ENCODE data around the gene AFF2.

Gene AFF2

GRCh38 chrX:149010013-149010852 is 509.8 kb downstream of the AFF2 start:
- Histone ChIP-seq H3K27ac (ENCODE audit: insufficient read depth in 1 of 2, low read depth in 1 of 2, low read length in 2 of 2, poor library complexity in 1 of 2, severe bottlenecking in 2 of 2) (no peak overlapping the region), H3K4me1 (ENCODE audit: control extremely low read depth in 1 of 4, control insufficient read depth in 4 of 4, insufficient read depth in 4 of 4, low read length in 3 of 4) (no peaks in the 10 kb centered on the region), H3K4me3 (ENCODE audit: control insufficient read depth in 1 of 7, extremely low read depth in 1 of 7, insufficient read depth in 4 of 7, low read depth in 2 of 7, low read length in 6 of 7) (no peak overlapping the region), H3K36me3 (ENCODE audit: control insufficient read depth in 4 of 4, insufficient read depth in 4 of 4, low read length in 3 of 4) (no peaks in the 10 kb centered on the region), H3K9me3 (ENCODE audit: control extremely low read depth in 1 of 5, control insufficient read depth in 4 of 5, insufficient read depth in 2 of 5, low read depth in 1 of 5, low read length in 4 of 5) (no peaks in the 10 kb centered on the region), H3K27me3 (replicated peaks in 2 of 5; ENCODE audit: control insufficient read depth in 4 of 5, insufficient read depth in 5 of 5, low read length in 4 of 5) (no peaks in the 10 kb centered on the region)
- no peak for DNase-seq
- WGBS (ENCODE audit: insufficient coverage) = 72% methylated on average over 2 of the region's 4 CpGs
- CTCF ChIA-PET = no interaction called here
- POLR2A ChIA-PET = no interaction called here

GRCh38 chrX:149010853-149011224 is 510.4 kb downstream of the AFF2 start:
- Histone ChIP-seq H3K27me3 (replicated peaks in 2 of 5; ENCODE audit: control insufficient read depth in 4 of 5, insufficient read depth in 5 of 5, low read length in 4 of 5) (no peaks in the 10 kb centered on the region), H3K4me3 (ENCODE audit: control insufficient read depth in 1 of 7, extremely low read depth in 1 of 7, insufficient read depth in 4 of 7, low read depth in 2 of 7, low read length in 6 of 7) (no peak overlapping the region), H3K27ac (ENCODE audit: insufficient read depth in 1 of 2, low read depth in 1 of 2, low read length in 2 of 2, poor library complexity in 1 of 2, severe bottlenecking in 2 of 2) (no peak overlapping the region), H3K36me3 (ENCODE audit: control insufficient read depth in 4 of 4, insufficient read depth in 4 of 4, low read length in 3 of 4) (no peaks in the 10 kb centered on the region), H3K9me3 (ENCODE audit: control extremely low read depth in 1 of 5, control insufficient read depth in 4 of 5, insufficient read depth in 2 of 5, low read depth in 1 of 5, low read length in 4 of 5) (no peaks in the 10 kb centered on the region), H3K4me1 (ENCODE audit: control extremely low read depth in 1 of 4, control insufficient read depth in 4 of 4, insufficient read depth in 4 of 4, low read length in 3 of 4) (no peaks in the 10 kb centered on the region)
- ChIA-PET CTCF (interaction anchor here (0.9 kb wide), 1 partner anchor 24 kb away, joined by 3 read pairs; no protein-coding TSS in a partner anchor), POLR2A (no interaction called here)
- DNase-seq = no peak
- 93% methylated on average over 2 of the region's 5 CpGs for WGBS (ENCODE audit: insufficient coverage)

- Histone ChIP-seq H3K4me1 (ENCODE audit: control extremely low read depth in 1 of 4, control insufficient read depth in 4 of 4, insufficient read depth in 4 of 4, low read length in 3 of 4) (no peaks in the 10 kb centered on the region), H3K9me3 (ENCODE audit: control extremely low read depth in 1 of 5, control insufficient read depth in 4 of 5, insufficient read depth in 2 of 5, low read depth in 1 of 5, low read length in 4 of 5) (no peaks in the 10 kb centered on the region), H3K27ac (ENCODE audit: insufficient read depth in 1 of 2, low read depth in 1 of 2, low read length in 2 of 2, poor library complexity in 1 of 2, severe bottlenecking in 2 of 2) (no peak overlapping the region), H3K27me3 (replicated peaks in 2 of 5; ENCODE audit: control insufficient read depth in 4 of 5, insufficient read depth in 5 of 5, low read length in 4 of 5) (no peaks in the 10 kb centered on the region), H3K36me3 (ENCODE audit: control insufficient read depth in 4 of 4, insufficient read depth in 4 of 4, low read length in 3 of 4) (no peaks in the 10 kb centered on the region), H3K4me3 (ENCODE audit: control insufficient read depth in 1 of 7, extremely low read depth in 1 of 7, insufficient read depth in 4 of 7, low read depth in 2 of 7, low read length in 6 of 7) (no peak overlapping the region)
- CTCF ChIA-PET = interaction anchor here (1.2 kb wide), 1 partner anchor 109 kb away, joined by 3 read pairs; no protein-coding TSS in a partner anchor
- WGBS (ENCODE audit: insufficient coverage) = no CpG with 5 or more reads among the region's 2 CpGs
- POLR2A ChIA-PET = no interaction called here
- no peak for DNase-seq
These were observed 512.7 kb downstream of the AFF2 start for GRCh38 chrX:149013081-149013480.

- Histone ChIP-seq H3K36me3 (ENCODE audit: control insufficient read depth in 4 of 4, insufficient read depth in 4 of 4, low read length in 3 of 4) (no peaks in the 10 kb centered on the region), H3K4me3 (ENCODE audit: control insufficient read depth in 1 of 7, extremely low read depth in 1 of 7, insufficient read depth in 4 of 7, low read depth in 2 of 7, low read length in 6 of 7) (no peak overlapping the region), H3K9me3 (ENCODE audit: control extremely low read depth in 1 of 5, control insufficient read depth in 4 of 5, insufficient read depth in 2 of 5, low read depth in 1 of 5, low read length in 4 of 5) (peaks cover 0 to 6% (median 0%) of the 10 kb centered on the region in 5 experiments), H3K27ac (ENCODE audit: insufficient read depth in 1 of 2, low read depth in 1 of 2, low read length in 2 of 2, poor library complexity in 1 of 2, severe bottlenecking in 2 of 2) (no peak overlapping the region), H3K27me3 (replicated peaks in 2 of 5; ENCODE audit: control insufficient read depth in 4 of 5, insufficient read depth in 5 of 5, low read length in 4 of 5) (no peaks in the 10 kb centered on the region), H3K4me1 (ENCODE audit: control extremely low read depth in 1 of 4, control insufficient read depth in 4 of 4, insufficient read depth in 4 of 4, low read length in 3 of 4) (no peaks in the 10 kb centered on the region)
- CTCF ChIA-PET = no interaction called here
- POLR2A ChIA-PET = no interaction called here
- 81% methylated on average over 2 of the region's 2 CpGs for WGBS (ENCODE audit: insufficient coverage)
- DNase-seq = no peak
These were observed 520.7 kb downstream of the AFF2 start for GRCh38 chrX:149021159-149021558.

GRCh38 chrX:149022485-149022884 is 522.1 kb downstream of the AFF2 start:
- ChIA-PET POLR2A (no interaction called here), CTCF (no interaction called here)

GRCh38 chrX:149032449-149032848 is 532.0 kb downstream of the AFF2 start:
- no peaks in the 10 kb centered on the region for H3K36me3 ChIP-seq (ENCODE audit: control insufficient read depth in 4 of 4, insufficient read depth in 4 of 4, low read length in 3 of 4)
- ChIA-PET POLR2A (no interaction called here), CTCF (no interaction called here)
- WGBS (ENCODE audit: insufficient coverage) = 80% methylated on average over 1 of the region's 2 CpGs
- H3K4me1 ChIP-seq (ENCODE audit: control extremely low read depth in 1 of 4, control insufficient read depth in 4 of 4, insufficient read depth in 4 of 4, low read length in 3 of 4) = no peaks in the 10 kb centered on the region
- no peak for DNase-seq
- H3K4me3 ChIP-seq (ENCODE audit: control insufficient read depth in 1 of 7, extremely low read depth in 1 of 7, insufficient read depth in 4 of 7, low read depth in 2 of 7, low read length in 6 of 7) = no peak overlapping the region
- no peaks in the 10 kb centered on the region for H3K9me3 ChIP-seq (ENCODE audit: control extremely low read depth in 1 of 5, control insufficient read depth in 4 of 5, insufficient read depth in 2 of 5, low read depth in 1 of 5, low read length in 4 of 5)
- H3K27ac ChIP-seq (ENCODE audit: insufficient read depth in 1 of 2, low read depth in 1 of 2, low read length in 2 of 2, poor library complexity in 1 of 2, severe bottlenecking in 2 of 2) = no peak overlapping the region
- peaks cover 0 to 3% (median 0%) of the 10 kb centered on the region in 5 experiments for H3K27me3 ChIP-seq (replicated peaks in 2 of 5; ENCODE audit: control insufficient read depth in 4 of 5, insufficient read depth in 5 of 5, low read length in 4 of 5)

More at GRCh38 chrX:149022485-149022884, 522.1 kb downstream of the AFF2 start:
- no peak for DNase-seq
- Histone ChIP-seq H3K27me3 (replicated peaks in 2 of 5; ENCODE audit: control insufficient read depth in 4 of 5, insufficient read depth in 5 of 5, low read length in 4 of 5) (no peaks in the 10 kb centered on the region), H3K4me1 (ENCODE audit: control extremely low read depth in 1 of 4, control insufficient read depth in 4 of 4, insufficient read depth in 4 of 4, low read length in 3 of 4) (no peaks in the 10 kb centered on the region), H3K4me3 (ENCODE audit: control insufficient read depth in 1 of 7, extremely low read depth in 1 of 7, insufficient read depth in 4 of 7, low read depth in 2 of 7, low read length in 6 of 7) (no peak overlapping the region), H3K27ac (ENCODE audit: insufficient read depth in 1 of 2, low read depth in 1 of 2, low read length in 2 of 2, poor library complexity in 1 of 2, severe bottlenecking in 2 of 2) (no peak overlapping the region), H3K36me3 (ENCODE audit: control insufficient read depth in 4 of 4, insufficient read depth in 4 of 4, low read length in 3 of 4) (no peaks in the 10 kb centered on the region), H3K9me3 (ENCODE audit: control extremely low read depth in 1 of 5, control insufficient read depth in 4 of 5, insufficient read depth in 2 of 5, low read depth in 1 of 5, low read length in 4 of 5) (peaks cover 0 to 6% (median 0%) of the 10 kb centered on the region in 5 experiments)
- WGBS (ENCODE audit: insufficient coverage) = no CpG with 5 or more reads among the region's 2 CpGs

- Histone ChIP-seq H3K4me3 (ENCODE audit: control insufficient read depth in 1 of 7, extremely low read depth in 1 of 7, insufficient read depth in 4 of 7, low read depth in 2 of 7, low read length in 6 of 7) (no peak overlapping the region), H3K27me3 (replicated peaks in 2 of 5; ENCODE audit: control insufficient read depth in 4 of 5, insufficient read depth in 5 of 5, low read length in 4 of 5) (peaks cover 0 to 3% (median 0%) of the 10 kb centered on the region in 5 experiments), H3K27ac (ENCODE audit: insufficient read depth in 1 of 2, low read depth in 1 of 2, low read length in 2 of 2, poor library complexity in 1 of 2, severe bottlenecking in 2 of 2) (no peak overlapping the region), H3K9me3 (ENCODE audit: control extremely low read depth in 1 of 5, control insufficient read depth in 4 of 5, insufficient read depth in 2 of 5, low read depth in 1 of 5, low read length in 4 of 5) (no peaks in the 10 kb centered on the region), H3K4me1 (ENCODE audit: control extremely low read depth in 1 of 4, control insufficient read depth in 4 of 4, insufficient read depth in 4 of 4, low read length in 3 of 4) (no peaks in the 10 kb centered on the region), H3K36me3 (ENCODE audit: control insufficient read depth in 4 of 4, insufficient read depth in 4 of 4, low read length in 3 of 4) (no peaks in the 10 kb centered on the region)
- no CpG with 5 or more reads among the region's 1 CpG for WGBS (ENCODE audit: insufficient coverage)
- DNase-seq = no peak
- ChIA-PET CTCF (no interaction called here), POLR2A (no interaction called here)
These were observed 535.7 kb downstream of the AFF2 start for GRCh38 chrX:149036086-149036485.
